Left kidney (tissue), 2 donors: ENCODE data around the gene CREBBP. TPM values are rescaled to one million over a fixed set of nuclear protein-coding genes. Genes with fewer than 3 reads are reported as not detected.

Experiments used
- DNase-seq: peaks from one replicate; pipeline ENCODE4 v3.0.0-alpha.2; 2013
- polyA plus RNA-seq: library from polyadenylated mRNA; unstranded; fragments of 120-200 nt; gene quantifications from one replicate; pipeline ENCODE4 v1.2.1, GENCODE V29; 2013; ENCODE audit not compliant: insufficient read length

CREBBP gene
- polyA plus RNA-seq, 1 donor: 110 TPM

DNA sequence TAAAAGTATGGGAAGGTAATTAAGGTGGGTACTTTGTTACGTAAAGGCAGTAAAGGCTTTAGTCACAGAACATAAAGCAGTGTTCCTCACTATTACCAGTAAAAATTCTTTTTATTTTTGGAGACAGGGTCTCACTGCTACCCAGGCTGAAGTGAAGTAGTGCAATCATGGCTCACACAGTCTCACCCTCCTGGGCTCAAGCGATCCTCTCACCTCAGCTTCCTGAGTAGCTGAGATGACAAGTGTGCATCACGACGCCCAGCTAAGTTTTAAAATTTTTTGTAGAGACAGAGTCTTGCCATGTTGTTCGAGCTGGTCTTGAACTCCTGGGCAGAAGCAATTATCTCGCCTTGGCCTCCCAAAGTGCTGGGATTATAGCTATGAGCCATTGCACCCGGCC, 80.5 kb downstream of the CREBBP start:
- no peak for DNase-seq

DNA sequence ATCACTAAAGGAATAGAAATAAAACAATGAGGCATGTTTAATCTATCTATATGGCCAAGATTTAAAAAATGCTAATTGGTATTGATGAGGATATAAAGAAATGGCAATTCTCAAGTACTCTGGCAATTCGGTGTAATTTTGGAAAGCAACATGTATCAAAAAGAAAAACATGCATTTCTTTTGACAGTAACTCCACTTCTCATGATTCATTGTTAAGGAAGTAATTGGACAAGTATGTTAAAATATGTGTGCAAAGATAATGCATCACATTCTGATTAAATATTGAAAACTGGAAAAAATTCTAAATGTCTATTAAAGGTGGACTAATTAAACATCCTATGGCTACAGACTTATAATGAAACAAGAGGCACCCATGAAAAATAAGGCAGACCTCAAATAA, 81.2 kb downstream of the CREBBP start:
- DNase-seq: no peak

DNA sequence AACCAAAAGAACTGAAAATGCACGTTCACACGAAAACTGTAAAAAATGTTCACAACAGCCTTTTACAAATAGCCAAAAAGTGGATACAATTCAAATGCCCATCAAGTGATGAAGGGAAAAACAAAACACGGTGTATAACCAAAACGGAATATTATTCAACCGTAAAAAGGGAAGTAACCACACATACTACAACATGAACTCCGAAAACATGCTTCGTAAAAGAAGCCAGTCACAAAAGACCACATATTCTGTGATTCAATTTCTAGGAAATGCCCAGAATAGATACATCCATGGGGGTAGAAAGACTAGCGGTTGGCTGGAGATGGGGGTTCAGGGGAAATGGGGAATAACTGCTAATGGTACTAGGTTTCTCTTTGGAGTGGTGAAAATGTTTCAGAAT, 81.7 kb downstream of the CREBBP start:
- DNase-seq: no peak

GRCh38 chr16:3797904-3798811, 82.4 kb downstream of the CREBBP start:
- no peak for DNase-seq

DNA sequence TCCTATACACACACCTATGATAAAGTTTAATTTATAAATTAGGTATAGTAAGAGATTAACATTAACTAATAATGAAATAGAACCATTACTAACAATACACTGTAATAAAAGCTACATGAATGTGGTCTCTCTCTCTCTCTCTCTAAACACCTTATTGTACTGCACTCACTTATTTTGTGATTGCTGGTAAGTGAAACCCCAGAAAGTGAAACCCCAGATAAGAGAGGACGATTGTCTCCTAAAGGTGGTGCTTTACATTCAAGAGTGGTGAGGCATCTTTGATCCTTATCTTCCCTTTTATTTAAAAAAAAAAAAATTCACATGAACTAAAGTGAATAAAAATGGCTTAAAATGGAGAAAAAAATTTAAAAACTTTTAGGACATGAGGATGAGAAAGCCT, 83.0 kb downstream of the CREBBP start:
- DNase-seq: no peak

GRCh38 chr16:3793161-3793576, 87.3 kb downstream of the CREBBP start:
- no peak for DNase-seq

GRCh38 chr16:3792472-3793012, 88.0 kb downstream of the CREBBP start:
- DNase-seq: no peak

- no peak for DNase-seq
These were observed 88.8 kb downstream of the CREBBP start for GRCh38 chr16:3791701-3792100.

GRCh38 chr16:3789375-3790099, 91.0 kb downstream of the CREBBP start:
- DNase-seq: no peak

DNA sequence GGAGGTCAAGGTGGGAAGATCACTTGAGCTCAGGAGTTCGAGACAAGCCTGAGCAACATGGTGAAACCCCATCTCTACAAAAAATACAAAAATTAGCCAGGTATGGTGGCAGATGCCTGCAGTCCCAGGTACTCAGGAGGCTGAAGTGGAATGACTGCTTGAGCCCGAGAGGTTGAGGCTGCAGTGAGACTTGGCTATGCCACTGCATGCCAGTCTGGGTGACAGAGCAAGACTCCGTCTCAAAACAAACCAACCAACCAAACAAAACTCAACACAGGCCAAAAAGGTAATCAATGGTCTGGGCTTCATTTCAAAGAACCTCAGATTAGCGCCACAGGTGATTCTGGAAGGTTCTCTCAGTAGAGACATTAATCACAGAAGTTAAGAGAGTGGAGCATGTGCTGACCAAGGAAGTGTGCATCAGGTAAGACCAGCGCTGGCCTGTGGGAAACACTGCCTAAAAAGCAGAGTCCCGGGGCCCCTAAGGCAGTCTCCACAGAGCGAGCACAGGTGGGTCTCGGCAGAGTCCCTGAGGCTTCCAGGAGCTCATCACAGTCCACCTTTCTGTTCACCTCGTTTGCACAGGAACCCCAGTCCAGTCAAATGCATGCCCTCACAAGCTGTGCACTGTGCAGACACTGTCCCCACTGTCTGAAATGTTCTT, 91.7 kb downstream of the CREBBP start:
- DNase-seq: no peak

DNA sequence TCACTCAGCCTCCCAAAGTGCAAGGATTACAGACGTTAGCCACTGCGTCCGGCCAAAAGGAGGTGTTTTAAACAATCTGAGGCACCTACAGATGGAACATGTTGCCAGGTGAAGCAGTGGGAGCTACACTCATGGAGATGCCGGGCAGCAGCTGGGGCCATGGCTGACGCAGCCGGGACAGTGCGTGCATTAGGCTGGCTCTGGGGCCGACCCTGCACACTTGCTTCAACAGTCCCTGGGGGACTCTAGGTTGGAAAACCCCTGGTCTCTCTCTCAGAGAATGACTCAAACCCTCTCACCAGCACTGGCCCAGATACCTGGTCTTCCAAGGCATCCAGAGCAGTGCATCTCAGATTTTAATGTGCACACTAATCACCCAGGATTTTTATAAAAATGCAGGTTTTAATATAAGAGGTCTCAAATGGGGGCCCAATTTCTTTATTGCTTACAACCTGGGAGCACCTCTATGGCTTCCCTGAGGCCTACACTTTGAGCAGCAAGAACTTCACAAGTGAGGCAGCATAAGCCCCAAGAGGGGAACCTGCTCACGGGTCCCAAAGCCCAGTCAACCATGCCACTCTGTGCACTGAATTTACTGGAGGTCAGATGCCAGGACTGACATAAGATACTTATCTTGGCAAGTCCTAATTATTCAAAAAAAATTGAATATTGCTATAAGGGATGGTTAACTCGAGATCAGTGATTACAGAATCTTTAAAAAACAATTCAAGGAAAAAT, 92.4 kb downstream of the CREBBP start:
- no peak for DNase-seq

DNA sequence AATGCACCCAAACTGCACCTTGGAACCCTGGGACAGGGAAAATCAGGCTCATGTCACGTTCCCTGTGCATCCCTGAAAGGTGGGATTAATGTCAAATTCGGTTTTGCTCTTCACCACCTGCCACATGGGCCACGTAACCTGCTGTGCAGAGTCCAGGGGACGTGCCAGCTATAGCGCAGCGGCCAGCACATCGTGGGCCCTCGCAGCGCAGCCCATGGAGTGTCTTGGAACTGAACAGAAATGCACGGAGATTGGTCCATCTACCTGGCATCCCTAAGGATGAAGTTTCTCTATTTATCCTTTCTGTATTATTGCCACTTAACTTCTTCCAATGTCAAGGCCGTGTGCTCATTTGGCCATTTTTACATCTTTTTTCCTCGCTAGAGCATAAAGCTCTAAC, 95.1 kb downstream of the CREBBP start:
- no peak for DNase-seq

- DNase-seq: no peak
These were observed 97.0 kb downstream of the CREBBP start for GRCh38 chr16:3783516-3783915.

DNA sequence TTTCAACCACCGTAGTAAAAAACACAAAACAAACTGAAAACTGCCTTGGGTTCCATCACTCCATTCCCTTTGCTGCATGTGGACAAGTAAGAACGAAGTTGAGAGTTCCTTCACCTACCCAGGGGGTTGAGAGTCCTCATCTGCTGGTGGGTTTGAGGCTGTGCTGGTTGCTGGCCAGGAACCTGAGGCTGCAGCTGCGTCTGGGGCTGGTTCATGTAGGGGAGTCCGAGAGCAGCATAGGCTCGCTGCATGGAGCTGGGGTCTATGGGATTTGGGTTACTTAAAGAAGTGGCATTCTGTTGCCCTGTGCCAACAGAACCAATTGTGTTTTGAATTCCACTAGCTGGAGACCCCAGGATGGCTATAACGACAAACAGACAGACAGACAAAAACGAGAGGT, 97.9 kb downstream of the CREBBP start:
- no peak for DNase-seq

- DNase-seq: no peak
These were observed 99.1 kb downstream of the CREBBP start for GRCh38 chr16:3781421-3781820.

DNA sequence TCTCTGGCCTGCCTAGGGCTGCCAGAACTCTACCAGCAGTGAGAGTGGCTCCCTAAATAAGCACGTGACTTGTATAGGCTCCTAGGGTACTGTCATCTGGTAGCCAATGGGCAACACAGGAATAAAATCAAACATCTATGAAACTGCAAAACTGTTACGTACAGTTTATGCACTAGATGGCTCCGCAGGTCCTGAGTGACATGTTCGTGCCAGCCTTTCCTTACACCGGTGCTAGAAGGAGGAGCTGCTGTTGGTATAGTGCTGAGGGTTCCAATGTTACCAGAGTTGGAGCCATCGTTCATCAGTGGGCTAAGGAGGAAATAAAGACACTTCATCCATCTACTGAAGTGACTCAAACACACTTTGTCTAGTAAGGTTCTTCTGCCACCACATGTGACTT, 99.9 kb downstream of the CREBBP start:
- DNase-seq: no peak

DNA sequence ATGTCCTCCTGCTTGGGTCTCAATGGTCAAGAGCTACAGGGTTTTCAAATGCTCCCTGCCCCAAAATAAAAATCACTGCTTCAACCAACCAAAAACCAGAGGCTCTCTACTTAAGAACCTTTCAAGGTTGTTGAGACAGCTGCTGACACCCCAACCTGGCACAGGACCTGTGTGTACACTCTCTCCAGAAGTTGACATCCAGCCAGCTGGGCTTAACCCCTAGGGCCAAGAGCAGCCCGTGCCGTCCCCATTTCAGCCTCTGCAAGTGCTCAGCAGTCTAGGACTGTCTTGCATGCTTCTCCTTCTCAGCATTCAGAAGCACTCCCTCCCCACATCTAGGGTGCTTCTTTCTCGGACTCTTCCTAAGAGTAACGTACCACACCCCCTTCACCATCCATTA, 104.2 kb downstream of the CREBBP start:
- no peak for DNase-seq

GRCh38 chr16:3774819-3775218, 105.7 kb downstream of the CREBBP start:
- no peak for DNase-seq

DNA sequence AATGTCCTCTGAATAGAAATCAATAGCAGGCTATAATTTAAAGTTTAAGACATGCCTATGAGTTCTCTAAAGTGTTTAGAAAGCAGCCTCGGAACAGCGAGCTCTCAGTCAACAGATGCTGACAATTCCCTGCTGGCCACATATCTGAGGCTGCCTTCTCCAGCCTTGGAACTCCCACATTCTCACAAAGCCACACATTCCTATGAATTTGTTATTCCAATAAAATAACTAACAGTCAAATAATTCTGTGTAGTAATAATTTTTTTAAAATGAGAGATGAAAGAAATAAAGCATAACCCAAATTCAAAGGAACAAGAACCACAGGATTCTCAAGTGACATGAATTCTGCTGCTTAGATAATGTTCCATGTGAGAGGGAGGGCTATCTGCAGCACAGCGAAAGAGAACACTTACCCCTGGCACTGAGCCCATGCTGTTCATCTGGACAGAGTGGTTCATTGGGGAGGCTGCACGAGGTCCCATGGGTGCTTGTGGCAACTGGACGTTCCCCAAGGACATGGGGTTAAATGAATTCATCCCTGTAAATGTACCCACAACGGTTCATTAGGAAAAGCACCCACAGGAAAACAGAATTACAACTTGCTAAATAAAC, 106.3 kb downstream of the CREBBP start:
- no peak for DNase-seq

DNA sequence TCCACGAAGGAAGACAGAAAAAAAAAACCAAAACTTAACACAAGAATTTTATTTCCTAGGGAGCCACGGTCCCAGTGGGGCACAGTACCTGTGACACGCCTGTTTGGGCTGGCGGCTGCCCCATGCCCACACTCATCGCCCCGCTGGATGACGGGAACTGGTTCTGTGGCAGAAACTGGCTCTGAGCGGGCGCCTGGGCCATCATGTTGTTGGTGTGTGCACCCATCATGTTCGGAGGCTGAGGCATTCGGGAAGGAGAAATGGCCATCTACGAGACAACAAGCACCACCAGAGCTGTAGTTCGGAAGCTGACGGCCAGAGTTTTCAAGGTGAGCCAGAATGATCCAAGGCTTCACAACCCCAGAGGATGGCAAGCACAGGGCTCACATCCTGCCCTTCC, 106.8 kb downstream of the CREBBP start:
- no peak for DNase-seq

DNA sequence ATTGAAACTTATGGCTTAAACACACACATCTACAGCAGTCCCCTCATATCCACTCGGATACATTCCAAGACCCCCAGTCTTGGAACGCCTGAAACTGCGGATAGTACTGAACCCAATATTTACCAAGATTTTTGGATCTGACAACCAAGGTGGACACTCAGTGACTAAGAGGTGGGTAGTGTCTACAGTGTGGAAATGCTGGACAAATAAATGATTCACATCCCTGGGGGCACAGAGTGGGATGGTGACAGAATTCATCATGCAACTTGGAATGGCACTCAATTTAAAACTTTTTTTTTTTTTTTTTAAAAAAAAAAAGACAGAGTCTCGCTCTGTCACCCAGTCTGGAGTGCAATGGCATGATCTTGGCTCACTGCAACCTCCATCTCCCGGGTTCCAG, 109.0 kb downstream of the CREBBP start:
- DNase-seq: no peak

GRCh38 chr16:3770530-3770929, 110.0 kb downstream of the CREBBP start:
- no peak for DNase-seq
